HG03175 (cell line): ENCODE data around the gene ACBD3.

Source experiments
- ATAC-seq: cut with Tn5 transposase; IDR thresholded peaks from one replicate; pipeline ENCODE4 v1.9.1; 2021; ENCODE audit warnings: mild to moderate bottlenecking, moderate library complexity; ENCODE audit not compliant: unreplicated experiment

The ACBD3 gene

GRCh38 chr1:226135059-226135651 is 51.4 kb downstream of the ACBD3 start:
- no peak for ATAC-seq

DNA sequence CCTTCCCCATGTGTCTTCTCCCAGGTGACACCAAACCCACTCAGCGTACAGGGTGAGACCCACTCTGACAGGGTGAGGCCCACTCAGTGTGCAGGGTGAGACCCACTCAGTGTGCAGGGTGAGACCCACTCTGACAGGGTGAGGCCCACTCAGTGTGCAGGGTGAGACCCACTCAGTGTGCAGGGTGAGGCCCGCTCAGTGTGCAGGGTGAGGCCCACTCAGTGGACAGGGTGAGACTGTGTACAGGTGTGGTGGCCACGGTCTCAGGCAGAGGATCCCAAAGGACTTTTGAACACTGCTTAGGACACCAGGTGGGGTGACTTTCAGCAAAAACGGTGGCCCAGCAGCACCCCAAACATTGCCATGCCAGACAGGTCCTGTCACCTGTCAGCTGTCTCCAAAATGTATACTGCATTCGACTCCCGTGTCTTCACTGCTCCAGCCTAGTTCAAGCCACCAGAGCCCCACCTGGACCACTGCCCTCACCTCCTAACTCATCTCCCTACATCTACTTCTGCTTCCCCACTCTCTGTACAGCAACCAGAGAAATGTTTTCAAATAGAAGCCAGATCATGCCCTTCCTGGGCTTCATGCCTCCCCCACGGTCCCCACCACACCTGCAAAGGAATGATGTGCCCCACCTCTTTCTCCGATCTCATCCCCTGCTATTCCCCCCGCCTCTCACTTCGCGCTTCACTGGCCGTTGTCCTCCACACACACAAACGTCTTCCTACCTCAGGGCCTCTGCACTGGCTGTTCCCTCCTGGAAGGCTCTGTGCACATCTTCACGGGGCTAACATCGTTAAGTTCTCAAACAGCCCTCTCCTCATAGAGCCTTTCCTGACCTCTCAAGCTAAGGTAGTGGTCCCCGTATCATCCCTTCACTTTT is 52.1 kb downstream of the ACBD3 start:
- no peak for ATAC-seq

DNA sequence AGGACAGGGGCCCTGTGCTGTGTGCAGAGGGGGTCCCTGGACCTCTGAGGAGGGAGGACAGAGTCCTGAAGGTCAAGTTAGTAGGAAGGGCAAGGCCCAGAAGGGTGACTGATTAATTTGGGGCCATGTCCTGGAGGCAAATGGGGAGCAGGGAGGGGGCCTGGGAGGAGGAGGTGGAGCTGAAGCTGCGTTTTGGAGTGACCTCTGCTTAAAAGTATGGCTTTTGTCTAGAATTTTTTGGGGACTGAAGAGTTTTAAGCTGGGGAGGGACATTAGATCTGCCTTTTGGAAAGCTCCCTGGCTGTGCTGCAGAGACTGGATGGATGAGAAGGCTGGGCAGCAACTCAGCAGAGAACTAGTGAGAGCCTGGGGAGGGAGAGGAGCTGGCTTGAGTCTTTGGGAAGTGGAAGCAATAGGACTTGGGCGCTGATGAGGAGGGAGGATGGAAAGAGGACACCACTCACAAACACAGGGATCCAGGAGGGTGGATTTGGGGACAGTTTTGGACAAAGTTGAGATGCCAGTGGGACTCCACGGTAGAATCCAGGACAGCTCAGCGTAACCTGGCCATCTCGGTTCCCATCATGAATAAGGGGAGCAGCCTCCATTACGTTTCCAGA is 52.9 kb downstream of the ACBD3 start:
- ATAC-seq = no peak

DNA sequence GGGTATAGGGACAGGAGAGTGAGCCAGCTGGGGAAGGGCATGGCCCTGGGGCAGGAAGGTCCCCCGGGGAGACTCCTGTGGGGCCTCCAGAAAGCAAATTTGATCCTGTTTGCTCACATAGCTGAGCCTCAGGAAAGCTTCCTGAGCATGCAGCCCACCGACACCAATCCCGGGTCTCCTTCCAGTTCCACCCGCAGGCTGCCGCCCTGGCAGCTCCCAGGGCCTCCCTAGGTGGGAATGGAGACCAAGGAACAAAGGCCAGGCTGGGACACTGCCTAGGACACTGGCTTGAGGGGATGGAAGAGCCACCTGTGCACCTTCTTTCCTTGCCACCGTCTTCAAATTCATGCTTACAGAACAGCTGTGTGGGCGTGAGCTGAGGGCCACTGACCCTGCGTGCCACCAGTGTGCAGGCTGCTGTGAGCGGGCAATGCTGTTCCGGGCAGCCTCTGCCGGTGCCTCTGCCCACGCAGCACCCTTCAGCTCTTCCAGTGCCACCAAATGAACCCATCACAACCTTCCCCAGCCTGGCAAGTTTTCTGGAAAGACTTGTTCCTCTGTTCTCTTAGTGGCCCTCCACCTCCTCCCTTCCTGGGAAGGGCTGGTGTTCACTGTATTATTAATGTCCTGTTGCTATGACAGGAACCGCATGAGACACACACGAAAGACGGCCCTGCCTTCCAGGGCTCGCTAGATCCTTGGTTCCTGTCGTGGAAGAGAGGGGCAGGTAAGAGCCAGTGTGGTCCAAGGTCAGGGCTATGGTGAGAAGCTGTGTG is 53.6 kb downstream of the ACBD3 start:
- ATAC-seq = no peak

DNA sequence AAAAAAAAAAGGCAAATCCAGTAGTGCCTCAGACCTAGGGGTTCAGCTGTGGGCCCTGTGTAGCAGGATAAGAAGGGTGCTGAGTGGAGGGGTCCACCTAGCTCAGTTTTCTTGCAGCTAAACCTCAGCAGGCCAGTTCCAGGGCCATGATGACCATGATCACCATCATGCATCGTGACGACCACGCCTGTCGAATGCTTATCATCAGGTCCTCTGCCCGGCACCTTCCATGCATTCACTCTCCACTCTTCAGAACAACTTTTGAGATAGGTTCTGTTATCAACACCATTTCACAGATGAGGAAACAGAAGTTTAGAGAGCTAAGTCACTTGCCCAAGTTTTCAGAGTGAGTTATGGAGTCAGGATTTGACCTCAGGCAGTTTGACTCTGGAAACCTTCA is 54.9 kb downstream of the ACBD3 start:
- no peak for ATAC-seq

DNA sequence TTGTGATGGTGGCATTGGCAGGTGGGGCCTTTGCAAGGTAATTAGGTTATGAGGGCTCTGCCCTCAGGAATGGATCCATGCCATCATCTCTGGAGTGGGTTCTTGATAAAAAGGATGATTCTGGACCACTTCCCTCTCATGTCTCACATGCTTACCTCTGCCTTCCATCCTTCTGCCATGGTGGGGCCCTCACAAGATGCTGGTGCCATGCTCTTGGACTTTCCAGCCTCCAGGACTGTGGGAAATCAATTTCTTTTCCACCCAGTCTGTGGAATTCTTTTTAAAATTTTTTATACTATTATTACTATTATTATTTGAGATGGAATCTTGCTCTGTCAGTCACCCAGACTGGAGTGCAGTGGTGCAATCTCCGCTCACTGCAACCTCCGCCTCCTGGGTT is 57.3 kb downstream of the ACBD3 start:
- ATAC-seq = no peak

DNA sequence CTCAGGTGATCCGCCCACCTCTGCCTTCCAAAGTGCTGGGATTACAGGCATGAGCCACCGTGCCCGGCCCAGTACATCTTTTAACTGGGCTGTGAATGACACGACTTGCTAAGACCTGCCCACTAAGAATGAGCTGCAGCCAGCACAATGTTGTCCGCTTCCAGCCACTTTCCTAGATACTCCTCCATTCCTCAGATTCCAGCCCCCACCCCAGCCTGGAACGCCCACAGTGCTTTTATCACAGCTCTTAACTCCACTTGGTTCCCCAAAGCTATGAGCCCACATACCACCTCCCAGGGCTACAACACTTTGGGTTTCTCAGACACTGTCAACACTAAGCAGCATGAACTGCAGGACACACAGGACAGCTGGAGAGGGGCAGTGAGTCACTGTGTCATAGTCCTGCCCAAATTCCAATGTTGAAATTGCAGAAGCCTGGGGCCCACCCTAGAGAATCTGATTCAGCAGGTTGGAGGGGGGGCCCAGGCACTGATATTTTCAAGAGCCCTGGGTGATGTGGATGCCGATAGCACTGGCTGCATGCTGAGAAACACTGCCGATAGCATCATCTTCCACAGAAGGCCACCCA is 58.0 kb downstream of the ACBD3 start:
- ATAC-seq = no peak

DNA sequence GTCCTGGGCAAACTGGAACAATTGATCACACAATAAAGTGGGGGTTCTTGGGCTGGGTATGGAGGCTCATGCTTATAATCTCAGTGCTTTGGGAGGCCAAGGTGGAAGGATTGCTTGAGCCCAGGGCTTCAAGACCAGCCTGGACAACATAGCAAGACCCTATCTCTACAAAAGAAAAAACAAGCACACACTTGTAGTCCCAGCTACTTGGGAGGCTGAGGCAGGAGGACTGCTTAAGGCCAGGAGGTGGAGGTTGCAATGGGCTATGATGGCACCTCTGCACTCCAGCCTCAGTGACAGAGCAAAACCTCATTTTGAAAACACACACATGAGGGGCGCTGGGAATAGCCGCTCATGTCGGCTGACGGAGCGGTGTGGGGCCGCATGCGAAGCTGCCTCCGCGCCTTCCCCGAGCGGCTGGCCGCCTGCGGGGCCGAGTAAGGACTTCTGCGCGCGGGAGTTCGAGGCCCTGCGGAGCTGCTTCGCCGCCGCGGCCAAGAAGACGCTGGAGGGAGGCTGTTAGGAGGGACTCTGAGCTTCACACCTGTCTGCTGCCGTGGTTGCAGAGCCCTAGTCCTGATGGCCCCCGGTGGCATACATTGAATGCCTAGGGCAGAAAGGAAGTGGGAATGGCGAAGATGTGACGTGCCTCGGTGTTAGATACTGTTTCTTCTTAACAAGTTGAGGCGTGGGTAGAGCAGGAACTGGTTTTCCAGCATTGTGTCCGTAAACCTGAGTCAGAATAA is 59.5 kb downstream of the ACBD3 start:
- no peak for ATAC-seq

DNA sequence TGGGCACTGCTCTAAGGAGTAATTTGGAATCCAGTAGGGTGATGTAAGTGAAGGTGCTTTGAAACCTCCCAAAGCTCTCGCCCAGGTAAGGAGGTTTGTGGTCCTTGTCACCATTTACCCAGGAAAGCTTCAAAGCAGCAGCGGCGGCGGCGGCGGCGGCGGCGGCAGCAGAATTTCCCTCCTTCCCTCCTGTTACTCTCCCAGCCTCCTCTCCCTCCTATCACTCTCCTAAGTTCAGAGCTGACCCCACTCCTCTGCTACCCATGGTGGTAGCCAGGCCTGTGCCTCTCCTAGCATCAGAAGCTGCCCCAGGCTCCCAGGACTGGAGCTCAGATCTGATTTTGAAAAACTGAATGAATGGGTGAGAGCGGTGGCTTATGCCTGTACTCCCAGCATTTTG is 60.7 kb downstream of the ACBD3 start:
- ATAC-seq = no peak

- peak; percentile 20 for ATAC-seq
These were observed 61.4 kb downstream of the ACBD3 start for GRCh38 chr1:226125097-226125630.

GRCh38 chr1:226123591-226124471 is 62.7 kb downstream of the ACBD3 start:
- no peak for ATAC-seq

DNA sequence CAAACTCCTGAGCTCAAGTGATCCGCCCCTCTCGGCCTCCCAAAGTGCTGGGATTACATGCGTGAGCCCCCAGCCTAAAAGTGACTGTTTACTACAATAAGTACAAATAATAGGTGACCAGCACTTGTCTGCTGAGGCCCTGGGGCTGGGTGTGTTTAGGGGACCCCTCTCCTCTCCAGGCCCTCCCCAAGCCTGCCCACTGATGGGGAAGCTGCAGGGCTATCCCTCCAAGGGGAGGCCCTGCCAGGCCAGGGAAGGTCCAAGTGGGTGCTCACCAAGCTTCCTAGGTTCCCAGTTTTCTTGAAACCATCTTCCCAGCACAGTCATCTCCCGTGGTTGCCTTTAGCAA is 63.4 kb downstream of the ACBD3 start:
- no peak for ATAC-seq

DNA sequence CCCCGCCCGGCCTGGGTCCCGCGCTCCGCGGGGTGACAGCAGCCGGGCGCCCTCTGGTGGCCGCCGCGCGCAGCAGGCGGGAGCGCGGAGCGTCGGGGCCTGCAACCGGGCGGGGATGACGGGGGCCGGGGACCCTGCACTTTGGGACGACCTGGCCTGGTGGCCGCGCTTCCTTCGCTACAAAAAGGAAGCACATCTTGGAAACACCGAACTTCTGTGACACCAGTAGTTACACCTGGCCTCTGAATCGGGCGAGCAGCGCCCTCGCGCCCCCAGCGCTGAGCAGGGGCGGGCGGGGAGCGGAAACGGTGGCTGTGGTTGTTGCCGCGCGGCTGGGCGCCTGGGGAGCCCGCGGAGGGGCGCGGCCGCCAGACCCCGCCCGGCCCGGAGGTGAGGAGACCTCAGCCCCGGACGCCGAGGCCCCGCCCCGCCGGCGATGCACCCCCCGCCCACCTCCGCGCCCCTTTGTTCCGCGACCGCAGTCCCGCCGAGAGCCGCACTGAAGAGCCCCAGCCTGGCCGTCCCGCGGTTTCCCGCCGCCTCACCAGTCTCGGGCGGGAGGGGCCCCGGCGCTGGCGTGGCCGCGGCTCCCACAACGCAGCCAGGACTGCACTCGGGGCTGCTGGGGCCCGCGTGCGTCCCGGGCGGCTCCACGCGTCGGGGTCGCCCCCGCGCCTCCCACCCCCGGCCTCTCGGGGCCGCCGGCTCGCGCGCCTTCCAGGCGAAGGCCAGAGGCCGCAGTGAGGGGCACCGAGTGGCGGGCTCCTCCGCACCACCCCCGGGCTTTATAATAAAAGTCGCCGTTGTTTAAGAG is 64.7 kb downstream of the ACBD3 start:
- peak; percentile 61 for ATAC-seq

DNA sequence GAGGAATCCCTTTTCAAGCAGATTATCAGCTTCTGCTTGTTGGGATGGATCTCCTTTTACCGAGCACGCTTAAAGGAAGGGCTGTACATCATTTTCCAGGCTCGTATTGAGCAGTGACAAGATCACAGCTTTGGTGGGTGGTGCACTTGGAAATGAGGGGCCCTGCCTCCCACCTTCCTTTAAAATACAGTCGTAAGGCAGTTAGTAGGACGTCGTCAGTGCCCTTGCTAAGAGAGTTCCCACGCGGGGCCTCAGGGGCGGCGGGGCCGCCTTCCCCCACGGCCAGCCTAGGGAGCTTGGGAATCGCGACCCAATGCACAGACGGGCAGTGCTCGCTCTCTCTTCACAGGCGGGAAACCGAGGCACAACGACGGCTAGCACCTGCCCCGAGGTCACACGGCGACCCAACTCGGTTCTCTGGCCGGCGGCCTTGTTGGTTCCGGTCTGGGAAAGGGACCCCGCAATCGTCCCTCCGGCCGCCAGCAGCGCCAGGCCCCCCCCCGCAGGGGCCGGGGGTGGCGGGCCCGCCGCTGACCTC is 65.4 kb downstream of the ACBD3 start:
- ATAC-seq = no peak

- no peak for ATAC-seq
These were observed 66.1 kb downstream of the ACBD3 start for GRCh38 chr1:226120398-226120797.

DNA sequence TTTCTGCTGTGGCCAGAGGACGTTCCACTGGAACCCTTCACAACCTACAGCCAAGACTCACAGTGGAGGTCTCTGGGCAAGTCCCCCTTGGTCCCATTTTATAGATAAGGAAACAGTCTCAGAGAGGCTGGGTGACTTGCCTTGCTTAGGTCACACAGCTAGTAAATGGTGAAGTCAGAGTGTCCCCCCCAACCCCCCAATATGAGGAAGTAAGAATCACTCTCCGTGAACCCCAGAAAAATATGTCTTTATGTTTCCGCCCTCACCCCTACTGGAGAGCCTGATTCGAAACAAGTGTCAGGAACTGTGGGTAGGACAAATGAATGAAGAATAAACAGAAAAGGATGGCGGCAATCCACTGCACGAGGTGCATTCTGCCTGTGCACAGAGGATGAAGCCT is 67.4 kb downstream of the ACBD3 start:
- ATAC-seq = no peak

DNA sequence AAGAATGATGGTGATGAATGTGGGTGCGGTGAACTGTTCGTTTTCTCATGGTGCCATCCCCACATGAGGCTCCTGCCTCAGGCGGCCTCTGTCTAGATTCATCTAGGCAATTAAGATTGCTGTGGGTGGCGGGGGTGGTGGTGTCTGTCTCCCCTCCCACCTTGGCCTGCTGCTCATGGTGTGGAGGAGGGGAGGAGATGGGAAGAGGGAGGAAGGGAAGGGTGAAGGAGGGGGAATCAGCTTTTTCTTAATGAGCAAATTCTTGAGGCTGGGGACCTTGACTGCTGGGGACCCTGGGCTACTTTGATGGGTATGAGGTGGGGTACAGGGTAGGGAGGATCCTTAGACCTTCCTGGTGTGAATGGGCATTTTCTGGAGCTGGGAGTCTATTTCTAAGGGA is 68.2 kb downstream of the ACBD3 start:
- no peak for ATAC-seq

GRCh38 chr1:226117330-226117729 is 69.2 kb downstream of the ACBD3 start:
- ATAC-seq = no peak
